Neural cell (in vitro differentiated cells): ENCODE data around the gene ST8SIA4. TPM values are rescaled to one million over a fixed set of nuclear protein-coding genes. Genes with fewer than 3 reads are reported as not detected.

Experiments used
- H2AFZ ChIP-seq: fragments of 200-600, 300-800 bp; sonication (generic), shearing (Covaris generic); 2 replicates; pipeline ENCODE4 v1.6.0; 2014; ENCODE audit warnings: low read depth, mild to moderate bottlenecking, antibody characterized with exemption, low read length, moderate library complexity
- H3F3A ChIP-seq: fragments of 200-600 bp; shearing (Covaris generic); 2 replicates; pipeline ENCODE4 v1.6.1; 2016; ENCODE audit warnings: mild to moderate bottlenecking, moderate library complexity, mixed read lengths, antibody characterized with exemption, low read length; ENCODE audit not compliant: insufficient read depth, poor library complexity, severe bottlenecking
- H3K27ac ChIP-seq: fragments of 200-600, 300-800 bp; sonication (generic), shearing (Covaris generic); 2 replicates; pipeline ENCODE4 v1.5.1; 2014; ENCODE audit warnings: mild to moderate bottlenecking, low read length, moderate library complexity
- H3K27me3 ChIP-seq: fragments of 300-800, 200-600 bp; sonication (generic), shearing (Covaris generic); 2 replicates; pipeline ENCODE4 v1.6.0; 2014; ENCODE audit warnings: mild to moderate bottlenecking, low read depth, low read length, moderate library complexity; ENCODE audit not compliant: insufficient read depth
- H3K36me3 ChIP-seq: fragments of 300-800, 200-600 bp; sonication (generic), shearing (Covaris generic); 2 replicates; pipeline ENCODE4 v1.5.1; 2014; ENCODE audit warnings: mild to moderate bottlenecking, antibody characterized with exemption, low read length, moderate library complexity; ENCODE audit not compliant: insufficient read depth
- H3K4me2 ChIP-seq: fragments of 300-800, 200-600 bp; sonication (generic), shearing (Covaris generic); 2 replicates; pipeline ENCODE4 v1.6.0; 2014; ENCODE audit warnings: mild to moderate bottlenecking, low read length
- H3K4me3 ChIP-seq: fragments of 300-800, 200-600 bp; sonication (generic), shearing (Covaris generic); 2 replicates; pipeline ENCODE4 v1.5.1; 2014; ENCODE audit warnings: mild to moderate bottlenecking, low read length, moderate library complexity
- H3K79me2 ChIP-seq: fragments of 200-600 bp; shearing (Covaris generic); replicated peaks from 2 replicates; pipeline ENCODE4 v1.6.0; 2014; ENCODE audit warnings: mild to moderate bottlenecking, low read length, moderate library complexity; ENCODE audit not compliant: insufficient read depth
- H3K9ac ChIP-seq: fragments of 300-800, 200-600 bp; sonication (generic), shearing (Covaris generic); 2 replicates; pipeline ENCODE4 v1.6.1; 2016; ENCODE audit warnings: mild to moderate bottlenecking, low read length, mixed read lengths
- H3K9me2 ChIP-seq: fragments of 200-600 bp; shearing (Covaris generic); 2 replicates; pipeline ENCODE4 v1.6.1; 2016; ENCODE audit warnings: mild to moderate bottlenecking, low read length, mixed read lengths; ENCODE audit not compliant: insufficient read depth
- H3K9me3 ChIP-seq: fragments of 200-600, 300-800 bp; sonication (generic), shearing (Covaris generic); 2 replicates; pipeline ENCODE4 v1.6.1; 2016; ENCODE audit warnings: mild to moderate bottlenecking, mixed run types, low read length, moderate library complexity, mixed read lengths
- H4K20me1 ChIP-seq: fragments of 200-600 bp; shearing (Covaris generic); 2 replicates; pipeline ENCODE4 v1.6.1; 2016; ENCODE audit warnings: mild to moderate bottlenecking, mixed run types; ENCODE audit not compliant: insufficient read depth
- CTCF ChIP-seq: fragments of 450-650 bp; IDR thresholded peaks from 2 replicates; pipeline ENCODE4 v1.5.1; 2014; ENCODE audit warnings: antibody characterized with exemption, mild to moderate bottlenecking, moderate library complexity; ENCODE audit not compliant: poor library complexity, severe bottlenecking
- EP300 ChIP-seq: fragments of 450-650 bp; conservative IDR thresholded peaks from 2 replicates; pipeline ENCODE4 v1.6.1; 2014; ENCODE audit warnings: antibody characterized with exemption, mild to moderate bottlenecking, moderate library complexity; ENCODE audit not compliant: poor library complexity, severe bottlenecking
- EZH2 ChIP-seq: fragments of 200-600, 300-800 bp; shearing (Covaris generic), sonication (generic); IDR thresholded peaks from 2 replicates; pipeline ENCODE4 v1.6.1; 2014; ENCODE audit warnings: antibody characterized with exemption, low read length, borderline replicate concordance, mild to moderate bottlenecking; ENCODE audit not compliant: insufficient read depth, poor library complexity, severe bottlenecking
- MXI1 ChIP-seq: fragments of 450-650 bp; conservative IDR thresholded peaks from 2 replicates; pipeline ENCODE4 v1.6.1; 2014; ENCODE audit warnings: antibody characterized with exemption, mild to moderate bottlenecking; ENCODE audit not compliant: poor library complexity, severe bottlenecking
- POLR2AphosphoS5 ChIP-seq: IDR thresholded peaks from 2 replicates; pipeline ENCODE4 v1.6.1; 2012
- RAD21 ChIP-seq: fragments of 450-650 bp; conservative IDR thresholded peaks from 2 replicates; pipeline ENCODE4 v1.6.1; 2014; ENCODE audit warnings: antibody characterized with exemption, mild to moderate bottlenecking, moderate library complexity
- REST ChIP-seq: IDR thresholded peaks from 2 replicates; pipeline ENCODE4 v1.6.1; 2012; ENCODE audit warnings: borderline replicate concordance
- SMC3 ChIP-seq: fragments of 450-650 bp; conservative IDR thresholded peaks from 2 replicates; pipeline ENCODE4 v1.6.1; 2014; ENCODE audit warnings: antibody characterized with exemption, mild to moderate bottlenecking, moderate library complexity; ENCODE audit not compliant: poor library complexity
- TAF1 ChIP-seq: IDR thresholded peaks from 2 replicates; pipeline ENCODE4 v1.6.1; 2012; ENCODE audit warnings: low read depth
- polyA plus RNA-seq: library from polyadenylated mRNA; depleted of rRNA; stranded (reverse); fragments of >200 nt; gene quantifications from 2 replicates; pipeline ENCODE4 v1.2.3, GENCODE V29; 2014

Gene ST8SIA4
- polyA plus RNA-seq, 1 donor from 2014 or later, result 15.6 TPM

- TF ChIP-seq EZH2 (no peak), CTCF (no peak), REST (no peak), MXI1 (no peak), POLR2AphosphoS5 (no peak), EP300 (no peak), SMC3 (no peak), TAF1 (no peak), RAD21 (no peak)
- Histone ChIP-seq H3K4me2 (no peak overlapping the region), H3K79me2 (no peaks in the 10 kb centered on the region), H3K4me3 (no peak overlapping the region), H4K20me1 (no peaks in the 10 kb centered on the region), H2AFZ (no peak overlapping the region), H3K27ac (no peak overlapping the region), H3F3A (no peaks in the 10 kb centered on the region), H3K9ac (no peak overlapping the region), H3K36me3 (no peaks in the 10 kb centered on the region), H3K27me3 (no peaks in the 10 kb centered on the region), H3K9me2 (no peaks in the 10 kb centered on the region), H3K9me3 (no peaks in the 10 kb centered on the region)
Measured at GRCh38 chr5:100826133-100826532, 76.9 kb downstream of the ST8SIA4 start.

GRCh38 chr5:100824635-100825034, 78.4 kb downstream of the ST8SIA4 start:
- no peaks in the 10 kb centered on the region for H3K9me2 ChIP-seq
- no peaks in the 10 kb centered on the region for H3K79me2 ChIP-seq
- H2AFZ ChIP-seq, result no peak overlapping the region
- H3K36me3 ChIP-seq, result no peaks in the 10 kb centered on the region
- no peaks in the 10 kb centered on the region for H3K9me3 ChIP-seq
- no peaks in the 10 kb centered on the region for H4K20me1 ChIP-seq
- no peak overlapping the region for H3K4me2 ChIP-seq
- no peaks in the 10 kb centered on the region for H3K27me3 ChIP-seq
- H3K9ac ChIP-seq, result no peak overlapping the region
- TF ChIP-seq EZH2 (no peak), CTCF (no peak), POLR2AphosphoS5 (no peak), RAD21 (no peak), REST (no peak), EP300 (no peak), TAF1 (no peak)
- H3F3A ChIP-seq, result no peaks in the 10 kb centered on the region
- H3K4me3 ChIP-seq, result no peak overlapping the region
- no peak overlapping the region for H3K27ac ChIP-seq
